Measurements from ENCODE around the gene DECR2. TPM values are rescaled to one million over a fixed set of nuclear protein-coding genes. Genes with fewer than 3 reads are reported as not detected.
A peak's percentile ranks its signal among the peaks of the same experiment; 100 is the strongest.

Gene DECR2, protein sequence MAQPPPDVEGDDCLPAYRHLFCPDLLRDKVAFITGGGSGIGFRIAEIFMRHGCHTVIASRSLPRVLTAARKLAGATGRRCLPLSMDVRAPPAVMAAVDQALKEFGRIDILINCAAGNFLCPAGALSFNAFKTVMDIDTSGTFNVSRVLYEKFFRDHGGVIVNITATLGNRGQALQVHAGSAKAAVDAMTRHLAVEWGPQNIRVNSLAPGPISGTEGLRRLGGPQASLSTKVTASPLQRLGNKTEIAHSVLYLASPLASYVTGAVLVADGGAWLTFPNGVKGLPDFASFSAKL
- total RNA-seq (10 to 100 TPM in 7 of 10 donors, 1 to 10 TPM in 3; 7.0 to 17.4 (median 11.6) TPM), polyA plus RNA-seq (10 to 100 TPM in 1 of 2 donors, 1 to 10 TPM in 1; 9.3 to 26.0 TPM)
- long read RNA-seq, donor 1, transcript DECR2-201 (9 exons, 1,615 nt) = major isoform, 24 of 32 reads
- long read RNA-seq, donor 1, partial matches to known transcripts = 5 of 32 reads
- long read RNA-seq, donor 1, other reads (novel, unspliced or antisense) = 3 of 32 reads
- long read RNA-seq, donor 2, transcript DECR2-201 (9 exons, 1,615 nt) = major isoform, 20 of 32 reads
- long read RNA-seq, donor 2, partial matches to known transcripts = 4 of 32 reads
- long read RNA-seq, donor 2, other reads (novel, unspliced or antisense) = 8 of 32 reads
- long read RNA-seq, donor 3, transcript DECR2-201 (9 exons, 1,615 nt) = major isoform, 87 of 110 reads
- long read RNA-seq, donor 3, partial matches to known transcripts = 9 of 110 reads
- long read RNA-seq, donor 3, other reads (novel, unspliced or antisense) = 14 of 110 reads

DNA sequence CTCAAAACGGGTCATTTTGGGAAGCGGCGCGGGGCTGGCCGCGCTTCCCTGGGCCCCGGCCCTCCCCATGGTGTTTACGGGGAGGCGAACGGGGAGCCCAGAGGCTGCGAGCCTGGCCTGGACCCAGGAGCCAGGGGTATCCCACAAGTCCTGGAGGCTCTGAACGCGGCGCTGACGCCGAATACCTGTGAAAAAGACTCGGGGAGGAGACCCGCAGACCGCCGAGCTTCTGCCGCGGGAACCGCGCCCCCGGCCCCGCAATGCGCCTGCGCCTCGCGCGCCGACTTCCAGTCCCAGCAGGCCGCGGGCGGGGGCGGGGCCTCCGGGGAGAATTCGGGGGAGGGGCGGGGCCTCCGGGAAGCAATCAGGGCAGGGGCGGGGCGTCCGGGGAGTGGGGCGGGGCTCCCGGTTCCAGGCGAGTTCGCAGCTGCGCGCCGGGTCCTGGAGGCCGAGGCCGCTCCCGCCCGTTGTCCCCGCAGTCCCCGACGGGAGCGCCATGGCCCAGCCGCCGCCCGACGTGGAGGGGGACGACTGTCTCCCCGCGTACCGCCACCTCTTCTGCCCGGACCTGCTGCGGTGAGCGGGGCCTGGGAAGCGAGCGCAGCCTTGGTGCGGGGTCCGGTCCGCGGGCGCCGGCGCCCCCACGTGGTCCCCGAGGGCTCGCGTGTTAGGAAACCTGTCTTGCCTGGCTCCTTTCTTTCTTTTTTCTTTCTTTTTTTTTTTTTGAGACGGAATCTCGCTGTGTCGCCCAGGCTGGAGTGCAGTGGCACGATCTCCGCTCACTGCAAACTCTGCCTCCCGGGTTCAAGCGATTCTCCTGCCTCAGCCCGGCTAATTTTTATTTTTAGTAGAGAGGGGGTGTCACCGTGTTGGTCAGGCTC lies at the start of gene DECR2:
Gene DECR2 (plus strand): TSS at position 418 of the 881 bp plus-strand sequence. CDS start 79 bp downstream, at position 497.
- H3K27ac ChIP-seq = peak within 1 kb of the TSS; percentile 51 to 97 (median 92)
- WGBS, 2 donors = 0 to 1% methylated on average over 71 to 91 of the region's 91 CpGs
- H3K4me1 ChIP-seq = peaks cover under 1 to 33% (median 21%) of the 10 kb centered on the region in 9 donors
- peak within 1 kb of the TSS; percentile 53 to 97 (median 84) for H3K4me3 ChIP-seq
- H3K36me3 ChIP-seq = peaks cover 0 to 14% (median 0%) of the 10 kb centered on the region in 9 donors
- DNase-seq = peak; percentile 96 to 98
- TF ChIP-seq, protein P1, sequence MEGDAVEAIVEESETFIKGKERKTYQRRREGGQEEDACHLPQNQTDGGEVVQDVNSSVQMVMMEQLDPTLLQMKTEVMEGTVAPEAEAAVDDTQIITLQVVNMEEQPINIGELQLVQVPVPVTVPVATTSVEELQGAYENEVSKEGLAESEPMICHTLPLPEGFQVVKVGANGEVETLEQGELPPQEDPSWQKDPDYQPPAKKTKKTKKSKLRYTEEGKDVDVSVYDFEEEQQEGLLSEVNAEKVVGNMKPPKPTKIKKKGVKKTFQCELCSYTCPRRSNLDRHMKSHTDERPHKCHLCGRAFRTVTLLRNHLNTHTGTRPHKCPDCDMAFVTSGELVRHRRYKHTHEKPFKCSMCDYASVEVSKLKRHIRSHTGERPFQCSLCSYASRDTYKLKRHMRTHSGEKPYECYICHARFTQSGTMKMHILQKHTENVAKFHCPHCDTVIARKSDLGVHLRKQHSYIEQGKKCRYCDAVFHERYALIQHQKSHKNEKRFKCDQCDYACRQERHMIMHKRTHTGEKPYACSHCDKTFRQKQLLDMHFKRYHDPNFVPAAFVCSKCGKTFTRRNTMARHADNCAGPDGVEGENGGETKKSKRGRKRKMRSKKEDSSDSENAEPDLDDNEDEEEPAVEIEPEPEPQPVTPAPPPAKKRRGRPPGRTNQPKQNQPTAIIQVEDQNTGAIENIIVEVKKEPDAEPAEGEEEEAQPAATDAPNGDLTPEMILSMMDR (IDR thresholded peaks at IDR 0.05) = peak in 8 of 9 donors; percentile 24 to 83 (median 58)
- no peaks in the 10 kb centered on the region for H3K9me3 ChIP-seq
- H3K27me3 ChIP-seq = no peaks in the 10 kb centered on the region
- intact Hi-C loops (cut with DNase I) = loop anchor here in 3 of 10 donors (2.0 kb wide), 2 partner anchors 19 to 23 kb away; partner anchors contain the start of gene RAB11FIP3 (in 2 of the 3)
- ATAC-seq = peak; percentile 89 to 93 (median 91)

DNA sequence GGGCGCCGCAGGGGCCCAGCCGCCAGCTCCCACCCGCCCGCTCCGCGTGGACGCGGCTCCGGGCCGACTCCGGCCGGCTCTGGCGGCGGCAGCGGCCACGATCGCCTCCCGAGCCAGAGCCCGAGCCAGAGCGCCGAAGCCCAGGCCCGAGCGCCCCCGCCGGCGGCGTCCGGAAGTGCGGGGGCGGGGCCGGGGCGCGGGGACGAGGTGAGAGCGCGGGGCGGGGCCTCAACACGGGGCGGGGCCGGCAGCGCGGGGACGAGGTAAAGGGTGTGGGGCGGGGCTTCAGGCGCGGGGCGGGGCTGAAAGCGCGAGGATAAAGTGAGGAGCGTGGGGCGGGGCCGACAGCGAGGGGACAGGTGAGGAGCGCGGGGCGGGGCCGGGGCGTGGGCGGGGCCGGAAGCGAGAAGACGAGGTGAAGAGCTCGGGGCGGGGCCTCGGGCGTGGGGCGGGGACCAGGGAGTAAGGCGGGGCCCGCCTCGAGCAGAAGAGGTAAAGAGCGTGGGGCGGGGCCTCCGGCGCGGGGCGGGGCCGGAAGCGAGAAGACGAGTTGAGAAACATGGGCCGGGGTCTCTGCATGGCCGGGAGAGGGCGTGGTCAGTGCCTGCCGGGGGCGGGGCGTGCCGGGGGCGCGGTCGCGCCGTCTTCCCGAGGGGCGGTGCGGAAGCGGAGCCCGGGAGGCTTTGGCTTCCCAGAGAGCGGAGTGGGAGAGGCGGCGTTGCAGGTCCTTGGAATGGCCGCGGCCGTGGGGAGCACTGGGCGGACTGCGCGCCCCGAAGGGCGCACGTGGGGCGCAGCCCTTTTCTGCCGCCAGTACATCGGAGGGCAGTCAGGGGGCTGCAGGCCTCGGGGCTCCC lies 48.9 kb upstream of the DECR2 start, which contains the start of gene AXIN1:
Gene AXIN1 (minus strand): TSS at position 177 of the 857 bp plus-strand sequence. CDS start 5,698 bp downstream, outside the sequence.
- Histone ChIP-seq H3K4me3 (peak within 1 kb of the TSS; percentile 42 to 85 (median 68)), H3K9me3 (no peaks in the 10 kb centered on the region), H3K36me3 (peaks cover 0 to 14% (median 0%) of the 10 kb centered on the region in 9 donors), H3K27ac (peak within 1 kb of the TSS in 9 of 10 donors; percentile 44 to 81 (median 57)), H3K27me3 (no peaks in the 10 kb centered on the region), H3K4me1 (peaks cover 5 to 31% (median 15%) of the 10 kb centered on the region in 9 donors)
- DNase-seq (peak; percentile 97 to 99), ATAC-seq (peak; percentile 89 to 97 (median 95))
- intact Hi-C loops (cut with DNase I) = loop anchor here in 7 of 10 donors (2.0 to 10.0 kb wide), 6 partner anchors 110 to 128 kb away; partner anchors contain the start of genes LUC7L (in 3 of the 7) and FAM234A (in 2 of the 7)
- 2% methylated on average over 58 to 112 of the region's 113 CpGs for WGBS, 2 donors
- TF ChIP-seq, protein P1 (IDR thresholded peaks at IDR 0.05) = peak; percentile 29 to 82 (median 49)

All from heart right ventricle (tissue), 16 donors.